ENCODE data around the gene TBC1D8. TPM values are rescaled to one million over a fixed set of nuclear protein-coding genes. Genes with fewer than 3 reads are reported as not detected.

TBC1D8 gene
- total RNA-seq, 2 donors from 2014 or later: 86.1 to 149 TPM

- Histone ChIP-seq H3K36me3 (peaks cover 0 to 5% of the 10 kb centered on the region in 2 donors), H3K4me3 (no peak overlapping the region), H3K27ac (no peak overlapping the region), H3K9me3 (no peaks in the 10 kb centered on the region), H3K27me3 (replicated peaks; ENCODE audit: insufficient read depth) (no peaks in the 10 kb centered on the region), H3K4me1 (replicated peaks) (no peaks in the 10 kb centered on the region)
- WGBS: 93% methylated on average over 19 of the region's 19 CpGs
- TF ChIP-seq CTCF (IDR thresholded peaks at IDR 0.05): no peak
- no peak for TF ChIP-seq POLR2AphosphoS5 (IDR thresholded peaks at IDR 0.05)
- TF ChIP-seq POLR2A (IDR thresholded peaks at IDR 0.05): no peak
- no peak for DNase-seq (ENCODE audit: low spot score)
- intact Hi-C loops (cut with DNase I): loop anchor here (5.0 to 10.0 kb wide), 2 partner anchors 115 to 168 kb away; partner anchors contain the start of gene TBC1D8
Observed at GRCh38 chr2:101037161-101037755, 113.9 kb downstream of the TBC1D8 start.

- intact Hi-C loops (cut with DNase I): loop anchor here (5.0 to 10.0 kb wide), 2 partner anchors 116 to 168 kb away; partner anchors contain the start of gene TBC1D8
- no peaks in the 10 kb centered on the region for H3K4me1 ChIP-seq (replicated peaks)
- H3K4me3 ChIP-seq: no peak overlapping the region
- 38% methylated on average over 2 of the region's 2 CpGs for WGBS
- no peaks in the 10 kb centered on the region for H3K9me3 ChIP-seq
- H3K27me3 ChIP-seq (replicated peaks; ENCODE audit: insufficient read depth): no peaks in the 10 kb centered on the region
- no peak overlapping the region for H3K27ac ChIP-seq
- DNase-seq (ENCODE audit: low spot score): no peak
- peaks cover 0 to 5% of the 10 kb centered on the region in 2 donors for H3K36me3 ChIP-seq
- TF ChIP-seq POLR2A (IDR thresholded peaks at IDR 0.05) (no peak), POLR2AphosphoS5 (IDR thresholded peaks at IDR 0.05) (no peak), CTCF (IDR thresholded peaks at IDR 0.05) (peak in 3 of 4 experiments; percentile 56 to 79 (median 66))
Observed at GRCh38 chr2:101036562-101036961, 114.6 kb downstream of the TBC1D8 start.

- Histone ChIP-seq H3K4me1 (replicated peaks) (no peaks in the 10 kb centered on the region), H3K27me3 (replicated peaks; ENCODE audit: insufficient read depth) (no peaks in the 10 kb centered on the region), H3K36me3 (peaks cover 0 to 5% of the 10 kb centered on the region in 2 donors), H3K4me3 (no peak overlapping the region), H3K9me3 (no peaks in the 10 kb centered on the region), H3K27ac (no peak overlapping the region)
- TF ChIP-seq CTCF (IDR thresholded peaks at IDR 0.05) (no peak), POLR2AphosphoS5 (IDR thresholded peaks at IDR 0.05) (no peak), POLR2A (IDR thresholded peaks at IDR 0.05) (no peak)
- intact Hi-C loops (cut with DNase I): loop anchor here (10.0 kb wide), 1 partner anchor 173 kb away; no protein-coding TSS in a partner anchor
- no peak for DNase-seq (ENCODE audit: low spot score)
- WGBS: 79% methylated on average over 15 of the region's 15 CpGs
Observed at GRCh38 chr2:101032084-101032776, 119.0 kb downstream of the TBC1D8 start.

- Histone ChIP-seq H3K4me1 (replicated peaks) (peaks cover 6% of the 10 kb centered on the region), H3K9me3 (no peaks in the 10 kb centered on the region), H3K36me3 (peaks cover 0 to 7% of the 10 kb centered on the region in 2 donors), H3K27ac (no peak overlapping the region), H3K27me3 (replicated peaks; ENCODE audit: insufficient read depth) (no peaks in the 10 kb centered on the region), H3K4me3 (no peak overlapping the region)
- TF ChIP-seq CTCF (IDR thresholded peaks at IDR 0.05) (no peak), POLR2A (IDR thresholded peaks at IDR 0.05) (no peak)
- WGBS: 82% methylated on average over 10 of the region's 10 CpGs
- intact Hi-C loops (cut with DNase I): loop anchor here (10.0 kb wide), 1 partner anchor 174 kb away; no protein-coding TSS in a partner anchor
- DNase-seq (ENCODE audit: low spot score): no peak
Observed at GRCh38 chr2:101030866-101031554, 120.2 kb downstream of the TBC1D8 start.

Data from prostate gland (tissue), 2 donors.